ENCODE measurements around the gene TSLP. TPM values are rescaled to one million over a fixed set of nuclear protein-coding genes. Genes with fewer than 3 reads are reported as not detected.

Gene TSLP
- polyA plus RNA-seq, 1 of the 3 experiments (the other 2 are of a cell fraction), result 1.3 TPM

DNA sequence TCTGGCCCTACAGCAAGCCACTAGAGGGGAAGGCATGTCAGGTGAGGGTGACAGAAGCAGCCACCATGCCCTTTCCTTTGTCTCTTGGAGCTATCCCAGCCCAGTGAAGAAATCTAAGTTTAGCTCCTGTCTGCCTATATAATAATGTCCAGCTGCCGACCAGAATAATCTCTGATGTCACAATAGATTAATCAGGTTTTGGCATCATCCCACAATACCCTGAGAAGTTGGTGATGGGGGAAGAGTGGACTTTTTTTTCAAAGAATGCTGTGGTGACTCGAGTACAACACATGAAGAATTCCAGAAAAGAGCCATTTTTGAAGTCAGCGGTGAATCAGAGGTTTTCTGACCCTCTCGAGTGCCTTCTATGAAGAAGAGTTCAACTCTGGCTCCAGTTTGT lies 1.7 kb upstream of the TSLP start (continued):
- TF ChIP-seq YY1 (IDR thresholded peaks at IDR 0.05; ENCODE audit: low read depth) (no peak), EZH2phosphoT487 (IDR thresholded peaks at IDR 0.05; ENCODE audit: borderline replicate concordance, low read depth) (no peak)
- TF ChIP-seq, protein P1, sequence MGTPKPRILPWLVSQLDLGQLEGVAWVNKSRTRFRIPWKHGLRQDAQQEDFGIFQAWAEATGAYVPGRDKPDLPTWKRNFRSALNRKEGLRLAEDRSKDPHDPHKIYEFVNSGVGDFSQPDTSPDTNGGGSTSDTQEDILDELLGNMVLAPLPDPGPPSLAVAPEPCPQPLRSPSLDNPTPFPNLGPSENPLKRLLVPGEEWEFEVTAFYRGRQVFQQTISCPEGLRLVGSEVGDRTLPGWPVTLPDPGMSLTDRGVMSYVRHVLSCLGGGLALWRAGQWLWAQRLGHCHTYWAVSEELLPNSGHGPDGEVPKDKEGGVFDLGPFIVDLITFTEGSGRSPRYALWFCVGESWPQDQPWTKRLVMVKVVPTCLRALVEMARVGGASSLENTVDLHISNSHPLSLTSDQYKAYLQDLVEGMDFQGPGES (IDR thresholded peaks at IDR 0.05; ENCODE audit: low read depth, low read length), result no peak

- peak overlapping the region; percentile 68 to 74 for H3K27ac ChIP-seq (ENCODE audit: low read depth in 2 of 2, low read length in 1 of 2)
- TF ChIP-seq JUND (IDR thresholded peaks at IDR 0.05), result no peak
- TF ChIP-seq TEAD4 (IDR thresholded peaks at IDR 0.05; ENCODE audit: borderline replicate concordance, insufficient read depth), result no peak
- TF ChIP-seq, protein P2, sequence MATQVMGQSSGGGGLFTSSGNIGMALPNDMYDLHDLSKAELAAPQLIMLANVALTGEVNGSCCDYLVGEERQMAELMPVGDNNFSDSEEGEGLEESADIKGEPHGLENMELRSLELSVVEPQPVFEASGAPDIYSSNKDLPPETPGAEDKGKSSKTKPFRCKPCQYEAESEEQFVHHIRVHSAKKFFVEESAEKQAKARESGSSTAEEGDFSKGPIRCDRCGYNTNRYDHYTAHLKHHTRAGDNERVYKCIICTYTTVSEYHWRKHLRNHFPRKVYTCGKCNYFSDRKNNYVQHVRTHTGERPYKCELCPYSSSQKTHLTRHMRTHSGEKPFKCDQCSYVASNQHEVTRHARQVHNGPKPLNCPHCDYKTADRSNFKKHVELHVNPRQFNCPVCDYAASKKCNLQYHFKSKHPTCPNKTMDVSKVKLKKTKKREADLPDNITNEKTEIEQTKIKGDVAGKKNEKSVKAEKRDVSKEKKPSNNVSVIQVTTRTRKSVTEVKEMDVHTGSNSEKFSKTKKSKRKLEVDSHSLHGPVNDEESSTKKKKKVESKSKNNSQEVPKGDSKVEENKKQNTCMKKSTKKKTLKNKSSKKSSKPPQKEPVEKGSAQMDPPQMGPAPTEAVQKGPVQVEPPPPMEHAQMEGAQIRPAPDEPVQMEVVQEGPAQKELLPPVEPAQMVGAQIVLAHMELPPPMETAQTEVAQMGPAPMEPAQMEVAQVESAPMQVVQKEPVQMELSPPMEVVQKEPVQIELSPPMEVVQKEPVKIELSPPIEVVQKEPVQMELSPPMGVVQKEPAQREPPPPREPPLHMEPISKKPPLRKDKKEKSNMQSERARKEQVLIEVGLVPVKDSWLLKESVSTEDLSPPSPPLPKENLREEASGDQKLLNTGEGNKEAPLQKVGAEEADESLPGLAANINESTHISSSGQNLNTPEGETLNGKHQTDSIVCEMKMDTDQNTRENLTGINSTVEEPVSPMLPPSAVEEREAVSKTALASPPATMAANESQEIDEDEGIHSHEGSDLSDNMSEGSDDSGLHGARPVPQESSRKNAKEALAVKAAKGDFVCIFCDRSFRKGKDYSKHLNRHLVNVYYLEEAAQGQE (IDR thresholded peaks at IDR 0.05; ENCODE audit: low read depth, low read length), result no peak
- no peak for TF ChIP-seq MAX (IDR thresholded peaks at IDR 0.05; ENCODE audit: low read depth)
- TF ChIP-seq, protein P1 (IDR thresholded peaks at IDR 0.05; ENCODE audit: low read depth, low read length), result no peak
- no peak for TF ChIP-seq SMC3 (IDR thresholded peaks at IDR 0.05; ENCODE audit: low read depth, low read length)
- no peak for TF ChIP-seq GABPA (IDR thresholded peaks at IDR 0.05; ENCODE audit: low read depth)
- TF ChIP-seq, protein P3, sequence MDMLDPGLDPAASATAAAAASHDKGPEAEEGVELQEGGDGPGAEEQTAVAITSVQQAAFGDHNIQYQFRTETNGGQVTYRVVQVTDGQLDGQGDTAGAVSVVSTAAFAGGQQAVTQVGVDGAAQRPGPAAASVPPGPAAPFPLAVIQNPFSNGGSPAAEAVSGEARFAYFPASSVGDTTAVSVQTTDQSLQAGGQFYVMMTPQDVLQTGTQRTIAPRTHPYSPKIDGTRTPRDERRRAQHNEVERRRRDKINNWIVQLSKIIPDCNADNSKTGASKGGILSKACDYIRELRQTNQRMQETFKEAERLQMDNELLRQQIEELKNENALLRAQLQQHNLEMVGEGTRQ (IDR thresholded peaks at IDR 0.05; ENCODE audit: borderline replicate concordance, low read depth, low read length), result no peak
- no peak for TF ChIP-seq MEF2A (IDR thresholded peaks at IDR 0.05; ENCODE audit: borderline replicate concordance, low read depth)
- no peak for TF ChIP-seq TCF12 (IDR thresholded peaks at IDR 0.05)
- TF ChIP-seq NFIC (IDR thresholded peaks at IDR 0.05; ENCODE audit: borderline replicate concordance), result no peak
- TF ChIP-seq CHD2 (IDR thresholded peaks at IDR 0.05; ENCODE audit: low read length, partially characterized antibody), result no peak
- TF ChIP-seq, protein P4, sequence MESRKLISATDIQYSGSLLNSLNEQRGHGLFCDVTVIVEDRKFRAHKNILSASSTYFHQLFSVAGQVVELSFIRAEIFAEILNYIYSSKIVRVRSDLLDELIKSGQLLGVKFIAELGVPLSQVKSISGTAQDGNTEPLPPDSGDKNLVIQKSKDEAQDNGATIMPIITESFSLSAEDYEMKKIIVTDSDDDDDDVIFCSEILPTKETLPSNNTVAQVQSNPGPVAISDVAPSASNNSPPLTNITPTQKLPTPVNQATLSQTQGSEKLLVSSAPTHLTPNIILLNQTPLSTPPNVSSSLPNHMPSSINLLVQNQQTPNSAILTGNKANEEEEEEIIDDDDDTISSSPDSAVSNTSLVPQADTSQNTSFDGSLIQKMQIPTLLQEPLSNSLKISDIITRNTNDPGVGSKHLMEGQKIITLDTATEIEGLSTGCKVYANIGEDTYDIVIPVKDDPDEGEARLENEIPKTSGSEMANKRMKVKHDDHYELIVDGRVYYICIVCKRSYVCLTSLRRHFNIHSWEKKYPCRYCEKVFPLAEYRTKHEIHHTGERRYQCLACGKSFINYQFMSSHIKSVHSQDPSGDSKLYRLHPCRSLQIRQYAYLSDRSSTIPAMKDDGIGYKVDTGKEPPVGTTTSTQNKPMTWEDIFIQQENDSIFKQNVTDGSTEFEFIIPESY (IDR thresholded peaks at IDR 0.05; ENCODE audit: borderline replicate concordance, low read depth), result no peak
- no peak for TF ChIP-seq NRF1 (IDR thresholded peaks at IDR 0.05; ENCODE audit: low read depth, low read length)
- no peak for TF ChIP-seq FOXJ3 (CRISPR knock-in tag; IDR thresholded peaks at IDR 0.05)
- no peak for TF ChIP-seq CTCF (IDR thresholded peaks at IDR 0.05)
- TF ChIP-seq GATA2 (CRISPR knock-in tag; IDR thresholded peaks at IDR 0.05), result no peak
Observed at GRCh38 chr5:111070272-111071134, 1.0 kb upstream of the TSLP start.

More at GRCh38 chr5:111070272-111071134, 1.0 kb upstream of the TSLP start:
- Histone ChIP-seq H3K4me2 (no peak overlapping the region), H3K4me3 (ENCODE audit: low read depth in 2 of 2, low read length in 1 of 2) (no peak overlapping the region), H3K36me3 (replicated peaks in 1 of 2; ENCODE audit: control insufficient read depth in 1 of 2, insufficient read depth in 2 of 2, low read length in 1 of 2) (no peaks in the 10 kb centered on the region), H3K4me1 (ENCODE audit: control insufficient read depth in 1 of 2, insufficient read depth in 2 of 2, low read depth in 1 of 2, low read length in 1 of 2) (peaks cover 9 to 11% of the 10 kb centered on the region in 2 experiments), H2AFZ (ENCODE audit: low read depth) (no peak overlapping the region), H3K9ac (no peak overlapping the region), H3K9me2 (no peaks in the 10 kb centered on the region), H3K79me2 (ENCODE audit: insufficient read depth) (no peaks in the 10 kb centered on the region), H3K27me3 (ENCODE audit: insufficient read depth) (no peaks in the 10 kb centered on the region), H3F3A (replicated peaks; ENCODE audit: insufficient read depth) (peaks cover 19% of the 10 kb centered on the region), H3K9me3 (no peaks in the 10 kb centered on the region), H4K20me1 (ENCODE audit: insufficient read depth) (no peaks in the 10 kb centered on the region)
- ChIA-PET CTCF (no interaction called here), POLR2A (interaction anchor here (0.6 kb wide), 1 partner anchor 440 kb away, joined by 3 read pairs; no protein-coding TSS in a partner anchor)
- no peak for DNase-seq
- WGBS (ENCODE audit: low lambda C conversion rate), result 87% methylated on average over 32 of the region's 42 CpGs

Measured in SK-N-SH (cell line).